C4-2B (cell line): ENCODE data around the gene DDIAS.

ENCODE experiments used
- H3K27ac ChIP-seq: fragments of 450-650 bp; 2 replicates; pipeline ENCODE4 v1.5.1; 2017
- CTCF ChIP-seq: fragments of 450-650 bp; conservative IDR thresholded peaks from 2 replicates; pipeline ENCODE4 v1.5.1; 2017; ENCODE audit warnings: mild to moderate bottlenecking
- ZFX ChIP-seq: fragments of 450-650 bp; IDR thresholded peaks from 2 replicates; pipeline ENCODE4 v1.6.1; 2017

Gene DDIAS

GRCh38 chr11:82871646-82872045, 29.9 kb upstream of the DDIAS start:
- no peak overlapping the region for H3K27ac ChIP-seq
- TF ChIP-seq CTCF: no peak
- no peak for TF ChIP-seq ZFX

- no peak for TF ChIP-seq ZFX
- TF ChIP-seq CTCF: no peak
- H3K27ac ChIP-seq: no peak overlapping the region
Measured at GRCh38 chr11:82872377-82873150, 29.0 kb upstream of the DDIAS start.

- TF ChIP-seq CTCF (no peak), ZFX (no peak)
- H3K27ac ChIP-seq: no peak overlapping the region
Measured at GRCh38 chr11:82873919-82874333, 27.6 kb upstream of the DDIAS start.

- TF ChIP-seq ZFX (no peak), CTCF (no peak)
Measured at GRCh38 chr11:82874646-82875523, 26.7 kb upstream of the DDIAS start.

GRCh38 chr11:82883853-82884252, 17.7 kb upstream of the DDIAS start:
- TF ChIP-seq CTCF (no peak), ZFX (no peak)

More at GRCh38 chr11:82874646-82875523, 26.7 kb upstream of the DDIAS start:
- no peak overlapping the region; the same call in 1 of the 2 replicates for H3K27ac ChIP-seq

GRCh38 chr11:82889133-82890001, 12.2 kb upstream of the DDIAS start:
- H3K27ac ChIP-seq: no peak overlapping the region
- TF ChIP-seq ZFX: no peak
- TF ChIP-seq CTCF: no peak

More at GRCh38 chr11:82883853-82884252, 17.7 kb upstream of the DDIAS start:
- no peak overlapping the region; the same call in 1 of the 2 replicates for H3K27ac ChIP-seq
